Lung (tissue), 12 donors: ENCODE data around the gene SMARCA4. TPM values are rescaled to one million over a fixed set of nuclear protein-coding genes. Genes with fewer than 3 reads are reported as not detected.

Source experiments
- ATAC-seq: fragments of 200-7000 bp; cut with Tn5 transposase; one replicate; pipeline ENCODE4 v1.9.1; 2020; ENCODE audit warnings: moderate number of reproducible peaks; ENCODE audit not compliant: insufficient read depth, low FRiP score
- DNase-seq, 3 donors: peaks; one replicate each; pipeline ENCODE4 v3.0.0-alpha.2; 2013 to 2017
- H3K27ac ChIP-seq, 2 donors: one replicate each; pipeline ENCODE4 v1.5.1; 2013; ENCODE audit warnings: mild to moderate bottlenecking in 2 of 2, moderate library complexity in 2 of 2, control low read depth in 1 of 2, inconsistent platforms in 1 of 2, low read depth in 1 of 2, low read length in 1 of 2
- H3K27me3 ChIP-seq, 3 donors: one replicate each; pipeline ENCODE4 v1.5.1; 2013; ENCODE audit warnings: low read length in 2 of 3; ENCODE audit not compliant: control insufficient read depth in 3 of 3, insufficient read depth in 3 of 3
- H3K36me3 ChIP-seq, 4 donors: one replicate each; pipeline ENCODE4 v1.5.1; 2013; ENCODE audit warnings: low read length in 4 of 4, mild to moderate bottlenecking in 1 of 4, moderate library complexity in 1 of 4; ENCODE audit not compliant: control insufficient read depth in 4 of 4, insufficient read depth in 4 of 4
- H3K4me1 ChIP-seq, 5 donors: one replicate each; pipeline ENCODE4 v1.5.1; 2013; ENCODE audit warnings: low read length in 5 of 5, mild to moderate bottlenecking in 2 of 5, moderate library complexity in 1 of 5; ENCODE audit not compliant: control insufficient read depth in 5 of 5, insufficient read depth in 5 of 5
- H3K4me3 ChIP-seq: one replicate; pipeline ENCODE4 v1.5.1; 2013; ENCODE audit warnings: mild to moderate bottlenecking, control low read depth, moderate library complexity
- H3K9ac ChIP-seq, 2 donors: one replicate each; pipeline ENCODE4 v1.5.1; 2013; ENCODE audit warnings: low read length in 2 of 2, control low read depth in 1 of 2; ENCODE audit not compliant: insufficient read depth in 1 of 2
- H3K9me3 ChIP-seq, 4 donors: one replicate each; pipeline ENCODE4 v1.5.1; 2013; ENCODE audit warnings: low read length in 3 of 4, mild to moderate bottlenecking in 1 of 4, moderate library complexity in 1 of 4; ENCODE audit not compliant: control insufficient read depth in 4 of 4, insufficient read depth in 3 of 4
- WGBS, 2 donors: extraction: QIAGEN DNeasy Blood & Tissue Kit; methylation state at CpG; one replicate each; pipeline ENCODE4 v1.1.7; 2013; 5-methylcytosine and 5-hydroxymethylcytosine counted together
- polyA plus RNA-seq, 2 donors: library from polyadenylated mRNA; stranded (reverse); fragments of 200-250 nt; gene quantifications; one replicate each; pipeline ENCODE4 v1.2.1, GENCODE V29; 2013
- total RNA-seq, 2 donors: library from RNA; depleted of rRNA in 1 of 2; stranded (reverse); fragments of >200 nt in 1 of 2; gene quantifications; one replicate each; pipeline ENCODE4 v1.2.1, GENCODE V29; 2014 to 2021
- TF ChIP-seq, protein P1 (sequence below): IDR thresholded peaks from 2 replicates; pipeline ENCODE4 v1.5.1; 2012; ENCODE audit warnings: mild to moderate bottlenecking; ENCODE audit errors: control extremely low read depth, extremely low read depth
- donor health status: control.
- donor health status: control.
- donor health status: Bipolar disorder and iron deficiency.
- donor health status: healthy.
- donor health status: DM: yes; HTN: yes; CAD: no.

Gene SMARCA4
- total and polyA plus RNA-seq, 4 donors, result 52.3 to 116 (median 91.1) TPM

DNA sequence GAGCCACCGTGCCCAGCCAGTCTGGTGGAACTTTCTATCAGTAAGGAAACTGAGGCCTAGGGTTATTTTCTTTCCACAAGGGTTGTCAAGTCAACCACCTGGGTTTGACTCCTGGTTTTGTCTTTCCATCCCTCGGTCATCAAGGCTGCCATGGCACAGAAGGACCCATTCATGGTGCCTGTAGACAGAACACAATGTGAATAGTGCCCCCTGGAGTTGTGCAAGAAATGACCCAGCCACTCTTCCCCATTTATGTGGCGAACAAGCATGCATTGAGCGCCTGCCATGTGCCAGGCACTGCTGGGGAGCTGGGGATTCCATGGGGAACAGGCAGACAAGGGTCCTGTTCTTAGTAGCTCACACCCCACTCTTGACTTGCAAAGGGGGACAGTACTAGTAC is 4.1 kb downstream of the SMARCA4 start:
- H3K4me3 ChIP-seq, result no peak overlapping the region
- H3K36me3 ChIP-seq, result no peaks in the 10 kb centered on the region
- DNase-seq, result no peak
- WGBS, 2 donors, result 94 to 98% methylated on average over 4 of the region's 4 CpGs
- ATAC-seq, result no peak
- TF ChIP-seq, protein P1, sequence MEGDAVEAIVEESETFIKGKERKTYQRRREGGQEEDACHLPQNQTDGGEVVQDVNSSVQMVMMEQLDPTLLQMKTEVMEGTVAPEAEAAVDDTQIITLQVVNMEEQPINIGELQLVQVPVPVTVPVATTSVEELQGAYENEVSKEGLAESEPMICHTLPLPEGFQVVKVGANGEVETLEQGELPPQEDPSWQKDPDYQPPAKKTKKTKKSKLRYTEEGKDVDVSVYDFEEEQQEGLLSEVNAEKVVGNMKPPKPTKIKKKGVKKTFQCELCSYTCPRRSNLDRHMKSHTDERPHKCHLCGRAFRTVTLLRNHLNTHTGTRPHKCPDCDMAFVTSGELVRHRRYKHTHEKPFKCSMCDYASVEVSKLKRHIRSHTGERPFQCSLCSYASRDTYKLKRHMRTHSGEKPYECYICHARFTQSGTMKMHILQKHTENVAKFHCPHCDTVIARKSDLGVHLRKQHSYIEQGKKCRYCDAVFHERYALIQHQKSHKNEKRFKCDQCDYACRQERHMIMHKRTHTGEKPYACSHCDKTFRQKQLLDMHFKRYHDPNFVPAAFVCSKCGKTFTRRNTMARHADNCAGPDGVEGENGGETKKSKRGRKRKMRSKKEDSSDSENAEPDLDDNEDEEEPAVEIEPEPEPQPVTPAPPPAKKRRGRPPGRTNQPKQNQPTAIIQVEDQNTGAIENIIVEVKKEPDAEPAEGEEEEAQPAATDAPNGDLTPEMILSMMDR, result no peak
- peak overlapping the region in 1 of 2 donors; percentile 30 for H3K27ac ChIP-seq
- peaks cover 0 to 3% (median 0%) of the 10 kb centered on the region in 4 donors for H3K9me3 ChIP-seq
- no peak overlapping the region for H3K9ac ChIP-seq
- H3K4me1 ChIP-seq, result peaks cover 4 to 21% (median 13%) of the 10 kb centered on the region in 5 donors
- no peaks in the 10 kb centered on the region for H3K27me3 ChIP-seq

DNA sequence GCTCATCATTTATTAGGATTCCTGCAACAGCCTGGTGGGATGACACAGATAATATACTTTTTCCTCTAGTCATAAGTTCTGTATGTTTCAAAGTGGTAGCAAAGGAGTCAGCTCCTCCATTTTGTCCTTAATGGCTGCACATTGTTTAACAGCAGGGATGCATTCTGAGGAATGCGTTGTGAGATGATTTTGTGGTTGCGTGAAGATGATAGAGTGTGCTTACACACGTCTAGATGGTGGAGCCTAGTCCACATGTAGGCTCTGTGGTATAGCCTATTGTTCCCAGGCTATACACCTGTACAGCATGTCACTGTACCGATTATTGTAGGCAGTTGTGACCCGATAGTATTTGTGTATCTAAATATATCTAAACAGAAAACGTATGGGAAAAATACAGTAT is 4.6 kb downstream of the SMARCA4 start:
- Histone ChIP-seq H3K36me3 (no peaks in the 10 kb centered on the region), H3K9ac (no peak overlapping the region), H3K4me1 (peaks cover 4 to 19% (median 13%) of the 10 kb centered on the region in 5 donors), H3K27ac (no peak overlapping the region), H3K27me3 (no peaks in the 10 kb centered on the region), H3K9me3 (peaks cover 0 to 3% (median 0%) of the 10 kb centered on the region in 4 donors), H3K4me3 (no peak overlapping the region)
- no peak for ATAC-seq
- WGBS, 2 donors, result 82 to 86% methylated on average over 6 of the region's 6 CpGs
- DNase-seq, result no peak
- TF ChIP-seq, protein P1, result no peak

DNA sequence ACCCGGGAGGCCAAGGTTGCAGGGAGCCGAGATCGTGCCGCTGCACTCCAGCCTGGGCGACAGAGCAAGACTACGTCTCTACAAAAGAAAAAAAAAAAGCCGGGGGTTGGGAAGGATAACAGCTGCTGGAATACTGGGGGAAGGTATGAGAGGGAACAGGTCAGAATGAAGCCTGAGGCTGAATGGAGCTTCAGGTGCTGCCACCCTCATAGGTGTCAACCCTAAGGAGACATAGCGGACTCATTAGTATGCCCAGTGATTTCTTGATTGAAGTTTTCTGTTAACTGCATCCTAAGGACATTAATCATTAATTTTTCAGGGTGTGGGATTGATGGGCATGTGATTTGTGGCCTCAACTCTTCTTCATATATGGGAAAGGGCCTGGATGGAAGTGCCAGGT is 6.0 kb downstream of the SMARCA4 start:
- no peaks in the 10 kb centered on the region for H3K36me3 ChIP-seq
- no peak overlapping the region for H3K4me3 ChIP-seq
- 90 to 95% methylated on average over 8 of the region's 8 CpGs for WGBS, 2 donors
- H3K9me3 ChIP-seq, result peaks cover 0 to 3% (median 0%) of the 10 kb centered on the region in 4 donors
- H3K9ac ChIP-seq, result no peak overlapping the region
- no peak overlapping the region for H3K27ac ChIP-seq
- H3K4me1 ChIP-seq, result peaks cover 4 to 19% (median 13%) of the 10 kb centered on the region in 5 donors
- no peak for DNase-seq
- no peaks in the 10 kb centered on the region for H3K27me3 ChIP-seq
- TF ChIP-seq, protein P1, result no peak
- ATAC-seq, result no peak
